HepG2 (cell line): ENCODE measurements around the gene SERINC2. TPM values are rescaled to one million over a fixed set of nuclear protein-coding genes. Genes with fewer than 3 reads are reported as not detected.

Source experiments
- ADNP ChIP-seq: sonication (generic); formaldehyde crosslinking; IDR thresholded peaks from 2 replicates; pipeline ENCODE4 v1.4.0; 2020; ENCODE audit warnings: missing genetic modification reagents
- AKAP8 ChIP-seq: sonication (generic); formaldehyde crosslinking; IDR thresholded peaks from 2 replicates; pipeline ENCODE4 v1.5.1; 2020; ENCODE audit warnings: mild to moderate bottlenecking, missing genetic modification reagents
- ARID5B ChIP-seq: IDR thresholded peaks from 2 replicates; pipeline ENCODE4 v1.4.0; 2020; ENCODE audit warnings: mild to moderate bottlenecking, missing genetic modification reagents
- BCL3 ChIP-seq: sonication (generic); formaldehyde crosslinking; IDR thresholded peaks from 2 replicates; pipeline ENCODE4 v1.5.1; 2020; ENCODE audit warnings: mild to moderate bottlenecking, missing genetic modification reagents, moderate library complexity
- CBX1 ChIP-seq: IDR thresholded peaks from one replicate; pipeline ENCODE4 v1.6.1; 2016; ENCODE audit warnings: antibody characterized with exemption, low read depth
- FOXO1 ChIP-seq: sonication (generic); formaldehyde crosslinking; IDR thresholded peaks from 2 replicates; pipeline ENCODE4 v1.4.0; 2020; ENCODE audit warnings: missing genetic modification reagents
- HMGXB3 ChIP-seq: sonication (generic); formaldehyde crosslinking; IDR thresholded peaks from 2 replicates; pipeline ENCODE4 v1.4.0; 2020; ENCODE audit warnings: missing genetic modification reagents, borderline replicate concordance
- HOXA9 ChIP-seq: sonication (generic); formaldehyde crosslinking; IDR thresholded peaks from 2 replicates; pipeline ENCODE4 v1.8.1; 2022; ENCODE audit warnings: missing genetic modification reagents, mild to moderate bottlenecking, moderate library complexity, borderline replicate concordance
- IRX3 ChIP-seq: sonication (generic); formaldehyde crosslinking; IDR thresholded peaks from 2 replicates; pipeline ENCODE4 v1.8.1; 2023; ENCODE audit warnings: mild to moderate bottlenecking, low read depth, missing genetic modification reagents, borderline replicate concordance
- NONO ChIP-seq, 2 experiments: fragments of 450-650 bp in 1 of 2; sonication (generic) in 1 of 2; formaldehyde crosslinking in 1 of 2; IDR thresholded peaks in 1 of 2; conservative IDR thresholded peaks in 1 of 2; 2 replicates each; pipeline versions ENCODE4 v1.6.1 to v1.8.0; 2017 to 2022; ENCODE audit warnings: mild to moderate bottlenecking in 1 of 2, missing genetic modification reagents in 1 of 2, moderate library complexity in 1 of 2
- SOX5 ChIP-seq: IDR thresholded peaks from 2 replicates; pipeline ENCODE4 v1.6.1; 2016; ENCODE audit warnings: borderline replicate concordance
- TBX3 ChIP-seq: fragments of 450-650 bp; IDR thresholded peaks from 2 replicates; pipeline ENCODE4 v1.6.1; 2017; ENCODE audit warnings: antibody characterized with exemption, mild to moderate bottlenecking, inconsistent platforms, borderline replicate concordance
- ZFP37 ChIP-seq: sonication (generic); formaldehyde crosslinking; IDR thresholded peaks from 2 replicates; pipeline ENCODE4 v1.4.0; 2020; ENCODE audit warnings: missing genetic modification reagents, borderline replicate concordance
- ZGPAT ChIP-seq: IDR thresholded peaks from 2 replicates; pipeline ENCODE4 v1.6.1; 2016; ENCODE audit warnings: mild to moderate bottlenecking
- ZNF3 ChIP-seq: IDR thresholded peaks from 2 replicates; pipeline ENCODE4 v1.7.0; 2017; ENCODE audit warnings: inconsistent platforms
- ZNF709 ChIP-seq: sonication (generic); formaldehyde crosslinking; IDR thresholded peaks from 2 replicates; pipeline ENCODE4 v1.5.0; 2020; ENCODE audit warnings: mild to moderate bottlenecking, missing genetic modification reagents
- polyA plus RNA-seq, 8 experiments: library from polyadenylated mRNA; depleted of rRNA in 3 of 8; stranded (reverse) in 7 of 8; unstranded in 1 of 8; fragments of >200 nt; fragmentation: Illumina TruSeq in 4 of 8; extraction: Trizol in 4 of 8; gene quantifications; 2 replicates each; pipeline versions ENCODE4 v1.2.1 to v1.2.3, GENCODE V29; 2011 to 2016; ENCODE audit warnings: low read depth in 4 of 8, missing spikeins in 1 of 8, mixed read lengths in 1 of 8; ENCODE audit not compliant: insufficient read depth in 1 of 8
- total RNA-seq, 5 experiments: library from RNA; depleted of rRNA; stranded (reverse); fragments of >200 nt; fragmentation: Illumina TruSeq; extraction: Trizol; gene quantifications; 2 replicates each; pipeline ENCODE4 v1.2.3, GENCODE V29; 2016; ENCODE audit warnings: low read depth in 1 of 5

Gene SERINC2
- total and polyA plus RNA-seq, 2 of the 13 experiments (the other 11 are each of a cell fraction or from before 2014, with no cell fraction given) = 4.8 to 126 TPM

- TF ChIP-seq ZGPAT (CRISPR knock-in tag) = no peak
- no peak for TF ChIP-seq ZNF3 (CRISPR knock-in tag)
- no peak for TF ChIP-seq HMGXB3 (CRISPR knock-in tag)
- TF ChIP-seq AKAP8 = no peak
- TF ChIP-seq BCL3 (CRISPR knock-in tag) = no peak
- no peak for TF ChIP-seq IRX3 (CRISPR knock-in tag)
- TF ChIP-seq SOX5 (CRISPR knock-in tag) = peak; percentile 13; the same call in 1 of the 2 replicates
- TF ChIP-seq HOXA9 (CRISPR knock-in tag) = no peak
- TF ChIP-seq CBX1 = no peak
- no peak for TF ChIP-seq ADNP (CRISPR knock-in tag)
- no peak for TF ChIP-seq FOXO1 (CRISPR knock-in tag)
- no peak for TF ChIP-seq NONO (IDR thresholded peaks at IDR 0.05)
- no peak for TF ChIP-seq NONO (CRISPR knock-in tag; conservative IDR thresholded peaks at IDR 0.05)
- TF ChIP-seq ARID5B (CRISPR knock-in tag) = peak; percentile 61
- TF ChIP-seq TBX3 = 0 out of 2 replicates have a peak, but pooled peaks have one; percentile 33
- TF ChIP-seq ZFP37 (CRISPR knock-in tag) = no peak
- TF ChIP-seq ZNF709 (CRISPR knock-in tag) = no peak
Observed at GRCh38 chr1:31483012-31483946, 70.3 kb downstream of the SERINC2 start (continued).
